HepG2 (cell line): ENCODE data around the gene ZSCAN4. TPM values are rescaled to one million over a fixed set of nuclear protein-coding genes. Genes with fewer than 3 reads are reported as not detected.

Experiments
- CBX2 ChIP-seq, 2 experiments: fragments of 200-600 bp in 1 of 2; sonication (generic); formaldehyde crosslinking in 1 of 2; IDR thresholded peaks; 2 replicates each; pipeline versions ENCODE4 v1.7.0 to v1.8.1; 2018 to 2022; ENCODE audit warnings: low read depth in 2 of 2, low read length in 1 of 2, mild to moderate bottlenecking in 1 of 2, missing genetic modification reagents in 1 of 2
- FOXK1 ChIP-seq: sonication (generic); formaldehyde crosslinking; IDR thresholded peaks from 2 replicates; pipeline ENCODE4 v1.4.0; 2020; ENCODE audit warnings: low read depth, missing genetic modification reagents, borderline replicate concordance
- HNF1A ChIP-seq, 2 experiments: sonication (generic) in 1 of 2; formaldehyde crosslinking in 1 of 2; IDR thresholded peaks; 2 replicates each; pipeline versions ENCODE4 v1.4.0 to v1.6.1; 2016 to 2020; ENCODE audit warnings: borderline replicate concordance in 1 of 2, low read depth in 1 of 2, mild to moderate bottlenecking in 1 of 2, missing genetic modification reagents in 1 of 2
- KDM5B ChIP-seq: sonication (generic); formaldehyde crosslinking; IDR thresholded peaks from 2 replicates; pipeline ENCODE4 v1.4.0; 2020; ENCODE audit warnings: missing genetic modification reagents, mild to moderate bottlenecking, borderline replicate concordance
- NR2F2 ChIP-seq: IDR thresholded peaks from 2 replicates; pipeline ENCODE4 v1.6.1; 2012; ENCODE audit warnings: low read depth, inconsistent platforms, borderline replicate concordance
- ZFP36L2 ChIP-seq: sonication (generic); formaldehyde crosslinking; IDR thresholded peaks from 2 replicates; pipeline ENCODE4 v1.4.0; 2020; ENCODE audit warnings: missing genetic modification reagents
- ZNF101 ChIP-seq: sonication (generic); formaldehyde crosslinking; IDR thresholded peaks from 2 replicates; pipeline ENCODE4 v1.4.0; 2020; ENCODE audit warnings: mild to moderate bottlenecking, low read depth, missing genetic modification reagents, borderline replicate concordance
- ZNF7 ChIP-seq: IDR thresholded peaks from 2 replicates; pipeline ENCODE4 v1.6.1; 2016; ENCODE audit warnings: missing biosample characterization, missing genetic modification reagents
- polyA plus RNA-seq, 8 experiments: library from polyadenylated mRNA; depleted of rRNA in 3 of 8; stranded (reverse) in 7 of 8; unstranded in 1 of 8; fragments of >200 nt; fragmentation: Illumina TruSeq in 4 of 8; extraction: Trizol in 4 of 8; gene quantifications; 2 replicates each; pipeline versions ENCODE4 v1.2.1 to v1.2.3, GENCODE V29; 2011 to 2016; ENCODE audit warnings: low read depth in 4 of 8, missing spikeins in 1 of 8, mixed read lengths in 1 of 8; ENCODE audit not compliant: insufficient read depth in 1 of 8
- total RNA-seq, 5 experiments: library from RNA; depleted of rRNA; stranded (reverse); fragments of >200 nt; fragmentation: Illumina TruSeq; extraction: Trizol; gene quantifications; 2 replicates each; pipeline ENCODE4 v1.2.3, GENCODE V29; 2016; ENCODE audit warnings: low read depth in 1 of 5
- TF ChIP-seq, protein P1 (sequence below): sonication (generic); formaldehyde crosslinking; IDR thresholded peaks from 2 replicates; pipeline ENCODE4 v1.4.0; 2020; ENCODE audit warnings: missing genetic modification reagents
- TF ChIP-seq, protein P2 (sequence below): sonication (generic); formaldehyde crosslinking; IDR thresholded peaks from 2 replicates; pipeline ENCODE4 v1.4.0; 2020; ENCODE audit warnings: missing genetic modification reagents, borderline replicate concordance
- TF ChIP-seq, protein P3 (sequence below): sonication (generic); formaldehyde crosslinking; conservative IDR thresholded peaks from 2 replicates; pipeline ENCODE4 v1.4.0; 2020; ENCODE audit warnings: mild to moderate bottlenecking, missing genetic modification reagents, moderate library complexity
- TF ChIP-seq, protein P4 (sequence below): sonication (generic); formaldehyde crosslinking; IDR thresholded peaks from 2 replicates; pipeline ENCODE4 v1.4.0; 2020; ENCODE audit warnings: missing genetic modification reagents; ENCODE audit errors: not compliant biosample characterization

Gene ZSCAN4
- total and polyA plus RNA-seq, 2 of the 13 experiments (the other 11 are each of a cell fraction or from before 2014, with no cell fraction given): 0.60 to 0.73 TPM

GRCh38 chr19:57632987-57633831 is 35.5 kb upstream of the ZSCAN4 start, which contains the start of gene ZNF211 (continued):
- TF ChIP-seq, protein P1, sequence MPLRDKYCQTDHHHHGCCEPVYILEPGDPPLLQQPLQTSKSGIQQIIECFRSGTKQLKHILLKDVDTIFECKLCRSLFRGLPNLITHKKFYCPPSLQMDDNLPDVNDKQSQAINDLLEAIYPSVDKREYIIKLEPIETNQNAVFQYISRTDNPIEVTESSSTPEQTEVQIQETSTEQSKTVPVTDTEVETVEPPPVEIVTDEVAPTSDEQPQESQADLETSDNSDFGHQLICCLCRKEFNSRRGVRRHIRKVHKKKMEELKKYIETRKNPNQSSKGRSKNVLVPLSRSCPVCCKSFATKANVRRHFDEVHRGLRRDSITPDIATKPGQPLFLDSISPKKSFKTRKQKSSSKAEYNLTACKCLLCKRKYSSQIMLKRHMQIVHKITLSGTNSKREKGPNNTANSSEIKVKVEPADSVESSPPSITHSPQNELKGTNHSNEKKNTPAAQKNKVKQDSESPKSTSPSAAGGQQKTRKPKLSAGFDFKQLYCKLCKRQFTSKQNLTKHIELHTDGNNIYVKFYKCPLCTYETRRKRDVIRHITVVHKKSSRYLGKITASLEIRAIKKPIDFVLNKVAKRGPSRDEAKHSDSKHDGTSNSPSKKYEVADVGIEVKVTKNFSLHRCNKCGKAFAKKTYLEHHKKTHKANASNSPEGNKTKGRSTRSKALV: no peak
- TF ChIP-seq FOXK1 (CRISPR knock-in tag) (peak; percentile 69; the same call in 1 of the 2 replicates), CBX2 (IDR thresholded peaks at IDR 0.05; ENCODE audit: low read depth, low read length) (no peak), CBX2 (CRISPR knock-in tag; IDR thresholded peaks at IDR 0.05; ENCODE audit: low read depth) (no peak), KDM5B (peak; percentile 56; the same call in 1 of the 2 replicates), ZNF101 (no peak), HNF1A (IDR thresholded peaks at IDR 0.05; ENCODE audit: low read depth) (no peak), HNF1A (CRISPR knock-in tag; IDR thresholded peaks at IDR 0.05; ENCODE audit: borderline replicate concordance) (no peak), NR2F2 (no peak), ZFP36L2 (CRISPR knock-in tag) (no peak), ZNF7 (CRISPR knock-in tag) (no peak)
- TF ChIP-seq, protein P2, sequence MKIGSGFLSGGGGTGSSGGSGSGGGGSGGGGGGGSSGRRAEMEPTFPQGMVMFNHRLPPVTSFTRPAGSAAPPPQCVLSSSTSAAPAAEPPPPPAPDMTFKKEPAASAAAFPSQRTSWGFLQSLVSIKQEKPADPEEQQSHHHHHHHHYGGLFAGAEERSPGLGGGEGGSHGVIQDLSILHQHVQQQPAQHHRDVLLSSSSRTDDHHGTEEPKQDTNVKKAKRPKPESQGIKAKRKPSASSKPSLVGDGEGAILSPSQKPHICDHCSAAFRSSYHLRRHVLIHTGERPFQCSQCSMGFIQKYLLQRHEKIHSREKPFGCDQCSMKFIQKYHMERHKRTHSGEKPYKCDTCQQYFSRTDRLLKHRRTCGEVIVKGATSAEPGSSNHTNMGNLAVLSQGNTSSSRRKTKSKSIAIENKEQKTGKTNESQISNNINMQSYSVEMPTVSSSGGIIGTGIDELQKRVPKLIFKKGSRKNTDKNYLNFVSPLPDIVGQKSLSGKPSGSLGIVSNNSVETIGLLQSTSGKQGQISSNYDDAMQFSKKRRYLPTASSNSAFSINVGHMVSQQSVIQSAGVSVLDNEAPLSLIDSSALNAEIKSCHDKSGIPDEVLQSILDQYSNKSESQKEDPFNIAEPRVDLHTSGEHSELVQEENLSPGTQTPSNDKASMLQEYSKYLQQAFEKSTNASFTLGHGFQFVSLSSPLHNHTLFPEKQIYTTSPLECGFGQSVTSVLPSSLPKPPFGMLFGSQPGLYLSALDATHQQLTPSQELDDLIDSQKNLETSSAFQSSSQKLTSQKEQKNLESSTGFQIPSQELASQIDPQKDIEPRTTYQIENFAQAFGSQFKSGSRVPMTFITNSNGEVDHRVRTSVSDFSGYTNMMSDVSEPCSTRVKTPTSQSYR: no peak
- TF ChIP-seq, protein P3, sequence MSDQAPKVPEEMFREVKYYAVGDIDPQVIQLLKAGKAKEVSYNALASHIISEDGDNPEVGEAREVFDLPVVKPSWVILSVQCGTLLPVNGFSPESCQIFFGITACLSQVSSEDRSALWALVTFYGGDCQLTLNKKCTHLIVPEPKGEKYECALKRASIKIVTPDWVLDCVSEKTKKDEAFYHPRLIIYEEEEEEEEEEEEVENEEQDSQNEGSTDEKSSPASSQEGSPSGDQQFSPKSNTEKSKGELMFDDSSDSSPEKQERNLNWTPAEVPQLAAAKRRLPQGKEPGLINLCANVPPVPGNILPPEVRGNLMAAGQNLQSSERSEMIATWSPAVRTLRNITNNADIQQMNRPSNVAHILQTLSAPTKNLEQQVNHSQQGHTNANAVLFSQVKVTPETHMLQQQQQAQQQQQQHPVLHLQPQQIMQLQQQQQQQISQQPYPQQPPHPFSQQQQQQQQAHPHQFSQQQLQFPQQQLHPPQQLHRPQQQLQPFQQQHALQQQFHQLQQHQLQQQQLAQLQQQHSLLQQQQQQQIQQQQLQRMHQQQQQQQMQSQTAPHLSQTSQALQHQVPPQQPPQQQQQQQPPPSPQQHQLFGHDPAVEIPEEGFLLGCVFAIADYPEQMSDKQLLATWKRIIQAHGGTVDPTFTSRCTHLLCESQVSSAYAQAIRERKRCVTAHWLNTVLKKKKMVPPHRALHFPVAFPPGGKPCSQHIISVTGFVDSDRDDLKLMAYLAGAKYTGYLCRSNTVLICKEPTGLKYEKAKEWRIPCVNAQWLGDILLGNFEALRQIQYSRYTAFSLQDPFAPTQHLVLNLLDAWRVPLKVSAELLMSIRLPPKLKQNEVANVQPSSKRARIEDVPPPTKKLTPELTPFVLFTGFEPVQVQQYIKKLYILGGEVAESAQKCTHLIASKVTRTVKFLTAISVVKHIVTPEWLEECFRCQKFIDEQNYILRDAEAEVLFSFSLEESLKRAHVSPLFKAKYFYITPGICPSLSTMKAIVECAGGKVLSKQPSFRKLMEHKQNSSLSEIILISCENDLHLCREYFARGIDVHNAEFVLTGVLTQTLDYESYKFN: no peak
- TF ChIP-seq, protein P4, sequence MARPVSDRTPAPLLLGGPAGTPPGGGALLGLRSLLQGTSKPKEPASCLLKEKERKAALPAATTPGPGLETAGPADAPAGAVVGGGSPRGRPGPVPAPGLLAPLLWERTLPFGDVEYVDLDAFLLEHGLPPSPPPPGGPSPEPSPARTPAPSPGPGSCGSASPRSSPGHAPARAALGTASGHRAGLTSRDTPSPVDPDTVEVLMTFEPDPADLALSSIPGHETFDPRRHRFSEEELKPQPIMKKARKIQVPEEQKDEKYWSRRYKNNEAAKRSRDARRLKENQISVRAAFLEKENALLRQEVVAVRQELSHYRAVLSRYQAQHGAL (CRISPR knock-in tag): no peak
